PFSK-1 (cell line): ENCODE data around the gene GJA9.

Experiments
- FOXP2 ChIP-seq: optimal IDR thresholded peaks from 2 replicates; pipeline ENCODE3; 2011; ENCODE audit warnings: borderline replicate concordance, control low read depth, inconsistent platforms; ENCODE audit not compliant: insufficient read depth; ENCODE audit errors: extremely low read length, extremely low read depth
- POLR2AphosphoS5 ChIP-seq: IDR thresholded peaks from 2 replicates; pipeline ENCODE4 v1.6.1; 2012; ENCODE audit warnings: low read depth, mild to moderate bottlenecking, control low read depth, low read length, moderate library complexity
- REST ChIP-seq, 2 experiments: IDR thresholded peaks; 2 replicates each; pipeline versions ENCODE4 v1.6.1 to v1.8.0; 2011 to 2012; ENCODE audit warnings: low read depth in 2 of 2, low read length in 2 of 2, control low read depth in 1 of 2, inconsistent platforms in 1 of 2, mild to moderate bottlenecking in 1 of 2, moderate library complexity in 1 of 2; ENCODE audit not compliant: insufficient read depth in 1 of 2
- SIN3A ChIP-seq: IDR thresholded peaks from 2 replicates; pipeline ENCODE4 v1.6.1; 2012; ENCODE audit warnings: mild to moderate bottlenecking, low read length, moderate library complexity, borderline replicate concordance; ENCODE audit not compliant: insufficient read depth
- TAF1 ChIP-seq: IDR thresholded peaks from 2 replicates; pipeline ENCODE4 v1.6.1; 2012; ENCODE audit warnings: low read length, control low read depth, borderline replicate concordance; ENCODE audit not compliant: insufficient read depth

GJA9 gene

GRCh38 chr1:38872401-38873026, 8.9 kb downstream of the GJA9 start:
- TF ChIP-seq TAF1 (no peak; the same call in 1 of the 2 replicates), REST (IDR thresholded peaks at IDR 0.05; ENCODE audit: insufficient read depth in 1 of 2, low read depth in 2 of 2, low read length in 2 of 2) (no peak), FOXP2 (no peak), SIN3A (no peak), POLR2AphosphoS5 (no peak)

- no peak for TF ChIP-seq SIN3A
- no peak for TF ChIP-seq TAF1
- TF ChIP-seq FOXP2 = no peak
- TF ChIP-seq POLR2AphosphoS5 = no peak
- TF ChIP-seq REST (IDR thresholded peaks at IDR 0.05; ENCODE audit: insufficient read depth in 1 of 2, low read depth in 2 of 2, low read length in 2 of 2) = no peak
Measured at GRCh38 chr1:38870996-38871395, 10.4 kb downstream of the GJA9 start.

GRCh38 chr1:38867208-38867607, 14.2 kb downstream of the GJA9 start:
- TF ChIP-seq TAF1 = no peak
- TF ChIP-seq FOXP2 = no peak
- no peak for TF ChIP-seq REST (IDR thresholded peaks at IDR 0.05; ENCODE audit: insufficient read depth in 1 of 2, low read depth in 2 of 2, low read length in 2 of 2)
- TF ChIP-seq POLR2AphosphoS5 = no peak
- TF ChIP-seq SIN3A = no peak

- TF ChIP-seq TAF1 = no peak
- TF ChIP-seq REST (IDR thresholded peaks at IDR 0.05; ENCODE audit: insufficient read depth in 1 of 2, low read depth in 2 of 2, low read length in 2 of 2) = no peak
- no peak for TF ChIP-seq POLR2AphosphoS5
- no peak for TF ChIP-seq SIN3A
- no peak for TF ChIP-seq FOXP2
Measured at GRCh38 chr1:38865112-38865715, 16.2 kb downstream of the GJA9 start.
